Measurements from ENCODE around the gene MEGF10. TPM values are rescaled to one million over a fixed set of nuclear protein-coding genes. Genes with fewer than 3 reads are reported as not detected.

The MEGF10 gene
- total and polyA plus RNA-seq, 2 of the 8 experiments (the other 6 are each of a cell fraction or from before 2014, with no cell fraction given), result 38.2 to 53.1 TPM

GRCh38 chr5:127331890-127332649 lies 41.5 kb downstream of the MEGF10 start (continued):
- TF ChIP-seq CHD7 (IDR thresholded peaks at IDR 0.05; ENCODE audit: insufficient replicate concordance, low read length) (no peak), BCL11A (IDR thresholded peaks at IDR 0.05; ENCODE audit: low read depth in 2 of 2, low read length in 2 of 2) (no peak), CHD1 (IDR thresholded peaks at IDR 0.05; ENCODE audit: low read depth, low read length) (no peak), GTF2F1 (IDR thresholded peaks at IDR 0.05; ENCODE audit: borderline replicate concordance, low read depth, low read length) (no peak), CBX8 (IDR thresholded peaks at IDR 0.05; ENCODE audit: borderline replicate concordance, low read depth, low read length) (no peak), KDM4A (IDR thresholded peaks at IDR 0.05; ENCODE audit: low read depth, low read length, severe bottlenecking) (no peak)
- TF ChIP-seq, protein P1, sequence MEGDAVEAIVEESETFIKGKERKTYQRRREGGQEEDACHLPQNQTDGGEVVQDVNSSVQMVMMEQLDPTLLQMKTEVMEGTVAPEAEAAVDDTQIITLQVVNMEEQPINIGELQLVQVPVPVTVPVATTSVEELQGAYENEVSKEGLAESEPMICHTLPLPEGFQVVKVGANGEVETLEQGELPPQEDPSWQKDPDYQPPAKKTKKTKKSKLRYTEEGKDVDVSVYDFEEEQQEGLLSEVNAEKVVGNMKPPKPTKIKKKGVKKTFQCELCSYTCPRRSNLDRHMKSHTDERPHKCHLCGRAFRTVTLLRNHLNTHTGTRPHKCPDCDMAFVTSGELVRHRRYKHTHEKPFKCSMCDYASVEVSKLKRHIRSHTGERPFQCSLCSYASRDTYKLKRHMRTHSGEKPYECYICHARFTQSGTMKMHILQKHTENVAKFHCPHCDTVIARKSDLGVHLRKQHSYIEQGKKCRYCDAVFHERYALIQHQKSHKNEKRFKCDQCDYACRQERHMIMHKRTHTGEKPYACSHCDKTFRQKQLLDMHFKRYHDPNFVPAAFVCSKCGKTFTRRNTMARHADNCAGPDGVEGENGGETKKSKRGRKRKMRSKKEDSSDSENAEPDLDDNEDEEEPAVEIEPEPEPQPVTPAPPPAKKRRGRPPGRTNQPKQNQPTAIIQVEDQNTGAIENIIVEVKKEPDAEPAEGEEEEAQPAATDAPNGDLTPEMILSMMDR (IDR thresholded peaks at IDR 0.05; ENCODE audit: control extremely low read depth in 1 of 3, insufficient read depth in 1 of 3, low read depth in 1 of 3, low read length in 3 of 3), result no peak

Measured in H1 (cell line).